ENCODE results near the gene C5AR1.
"Not testable (repeated sequence)": the region's sequence is repeated elsewhere in the genome, so short reads cannot be mapped to it uniquely, and the experiment has no call there.

The C5AR1 gene

DNA sequence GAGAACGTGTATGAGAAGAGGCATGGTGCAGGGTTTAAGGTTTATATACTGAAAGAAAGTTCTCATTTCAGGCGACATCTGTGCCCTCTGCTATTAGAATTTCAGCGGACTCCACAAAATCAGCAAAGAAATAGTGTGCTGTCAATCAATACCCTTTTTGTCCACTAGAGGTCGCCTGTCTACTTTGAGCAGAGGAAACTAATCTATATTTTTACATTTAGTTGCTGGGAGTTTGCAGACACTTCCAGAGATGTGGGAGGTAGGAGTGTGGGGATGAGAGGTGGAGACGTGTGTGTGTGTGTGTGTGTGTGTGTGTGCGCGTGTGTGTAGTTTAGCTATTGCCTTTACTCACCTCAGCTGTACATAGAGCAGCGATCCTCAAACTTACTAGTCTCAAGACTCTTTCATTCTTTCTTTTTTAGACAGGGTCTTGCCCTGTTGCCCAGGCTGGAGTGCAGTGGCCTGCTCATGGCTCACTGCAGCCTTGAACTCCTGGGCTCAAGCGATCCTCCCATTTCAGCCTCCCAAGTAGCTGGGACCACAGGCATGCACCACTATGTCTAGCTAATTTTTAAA is 25.2 kb upstream of the C5AR1 start:
- no peak for DNase-seq (ENCODE audit: low read depth)

DNA sequence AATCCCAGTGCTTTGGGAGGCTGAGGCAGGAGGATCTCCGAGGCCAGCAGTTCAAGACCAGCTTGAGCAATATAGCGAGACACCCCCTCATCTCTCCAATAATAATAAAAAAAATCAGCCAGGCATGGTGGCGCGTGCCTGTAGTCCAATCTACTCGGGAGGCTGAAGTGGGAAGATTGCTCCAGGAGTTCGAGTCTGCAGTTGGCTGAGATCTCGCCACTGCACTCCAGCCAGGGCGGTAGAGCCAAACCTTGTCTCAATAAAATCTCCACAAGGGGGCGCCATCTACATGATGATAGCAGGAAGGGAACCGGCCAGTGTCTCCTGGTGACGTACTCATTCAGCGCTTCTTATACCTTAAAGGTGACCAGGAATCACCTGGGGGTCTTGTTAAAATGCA is 13.6 kb upstream of the C5AR1 start:
- no peak for DNase-seq (ENCODE audit: low read depth)

DNA sequence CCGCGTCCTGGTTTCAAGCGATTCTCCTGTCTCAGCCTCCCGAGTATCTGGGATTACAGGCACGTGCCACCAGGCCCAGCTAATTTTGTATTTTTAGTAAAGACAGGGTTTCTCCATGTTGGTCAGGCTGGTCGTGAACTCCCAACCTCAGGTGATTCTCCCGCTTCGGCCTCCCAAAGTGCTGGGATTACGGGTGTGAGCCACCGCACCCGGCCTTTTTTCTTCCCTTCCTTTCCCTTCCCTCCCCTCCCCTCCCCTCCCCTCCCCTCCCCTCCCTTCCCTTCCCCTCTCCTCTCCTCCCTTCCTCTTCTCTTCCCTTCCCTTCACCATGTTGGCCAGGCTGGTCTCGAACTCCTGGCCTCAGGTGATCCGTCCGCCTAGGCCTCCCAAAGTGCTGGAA is 8.8 kb upstream of the C5AR1 start:
- not testable (repeated sequence) for DNase-seq (ENCODE audit: low read depth)

DNA sequence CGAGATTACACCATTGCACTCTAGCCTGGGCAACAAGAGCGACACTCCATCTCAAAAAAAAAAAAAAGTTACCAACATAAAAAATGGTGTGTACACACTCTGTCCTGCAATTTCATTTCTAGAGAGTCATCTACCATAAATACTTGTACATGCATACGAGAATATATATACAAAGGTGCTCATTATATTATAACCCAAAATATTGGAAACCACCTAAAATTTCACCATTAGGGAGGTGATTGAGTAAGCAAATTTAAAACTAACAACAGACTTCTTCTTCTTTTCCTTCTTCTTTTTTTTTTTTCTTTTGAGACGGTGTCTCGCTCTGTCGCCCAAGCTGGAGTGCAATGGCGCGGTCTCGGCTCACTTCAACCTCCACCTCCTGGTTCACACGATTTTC is 7.4 kb upstream of the C5AR1 start:
- no peak for DNase-seq (ENCODE audit: low read depth)

DNA sequence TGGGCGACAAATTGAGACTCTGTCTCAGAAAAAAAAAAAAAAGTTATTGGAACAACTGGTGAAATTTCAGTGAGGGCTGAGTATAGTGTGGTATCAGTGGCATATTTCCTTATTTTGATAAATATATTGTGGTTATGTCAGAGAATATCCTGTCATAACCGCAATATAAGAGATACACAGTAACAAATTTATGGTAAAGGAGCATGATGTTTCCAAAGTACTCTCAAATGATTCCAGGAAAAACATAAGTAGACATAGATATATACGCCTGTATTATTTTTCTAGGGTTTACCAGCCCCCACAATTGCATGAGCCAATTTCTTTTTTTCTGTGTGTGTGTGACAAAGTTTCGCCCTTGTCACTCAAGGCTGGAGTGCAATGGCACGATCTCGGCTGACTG is 5.7 kb upstream of the C5AR1 start:
- no peak for DNase-seq (ENCODE audit: low read depth)

DNA sequence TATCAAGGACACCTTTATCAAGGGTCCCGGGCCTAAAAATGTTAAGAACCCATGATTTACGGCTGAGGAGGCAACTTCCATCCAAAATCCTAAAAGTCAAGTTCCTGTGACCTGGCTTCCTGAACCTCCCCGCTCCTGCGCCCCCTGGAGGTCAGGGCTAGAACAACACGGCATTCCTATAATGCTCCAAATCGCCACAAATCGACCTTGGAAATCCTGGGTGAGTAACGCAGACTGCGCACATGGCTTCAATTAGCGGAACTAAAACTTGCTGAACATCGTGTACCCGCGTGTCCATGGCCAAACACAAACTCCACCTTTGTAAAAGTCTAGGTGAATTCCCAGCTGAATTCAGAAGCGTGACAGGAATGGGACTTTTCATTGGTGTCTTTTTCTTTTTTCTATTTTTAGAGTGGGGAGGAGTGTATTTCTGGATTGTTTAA is 4.3 kb upstream of the C5AR1 start:
- peak; percentile 67 for DNase-seq (ENCODE audit: low read depth)

DNA sequence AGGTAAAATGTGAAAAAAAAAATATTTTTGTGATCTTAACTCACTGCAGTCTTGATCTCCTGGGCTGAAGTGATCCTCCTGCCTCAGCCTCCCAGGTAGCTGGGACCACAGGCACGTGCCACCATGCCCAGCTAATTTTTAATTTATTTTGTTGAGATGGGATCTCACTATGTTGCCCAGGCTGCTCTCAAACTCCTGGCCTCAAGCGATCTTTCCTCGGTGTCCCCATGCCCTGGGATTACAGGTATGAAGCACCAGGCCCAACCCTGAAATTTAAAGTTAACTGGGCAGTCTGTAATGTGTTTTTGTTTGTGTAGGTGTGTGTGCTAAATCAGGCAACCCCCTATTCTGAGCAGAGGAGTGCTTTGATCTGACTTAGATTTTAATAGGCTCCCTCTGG is 3.4 kb upstream of the C5AR1 start:
- no peak for DNase-seq (ENCODE audit: low read depth)

DNA sequence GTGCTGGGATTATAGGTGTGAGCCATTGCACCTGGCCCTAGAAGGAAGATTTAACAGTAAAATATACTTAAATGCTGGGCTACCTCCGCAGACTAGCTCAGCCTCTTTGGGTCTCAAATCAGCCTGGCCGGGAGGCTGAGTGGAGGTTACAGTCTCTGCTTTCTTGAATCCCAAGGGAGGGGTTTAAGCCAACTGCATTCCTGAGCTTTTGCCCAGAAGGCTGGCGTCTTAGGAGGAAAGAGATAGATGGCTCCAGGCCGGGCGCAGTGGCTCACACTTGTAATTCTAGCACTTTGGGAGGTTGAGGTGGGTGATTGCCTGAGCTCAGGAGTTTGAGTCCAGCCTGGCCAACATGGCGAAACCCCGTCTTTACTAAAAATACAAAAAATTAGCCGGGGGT is 623 bp upstream of the C5AR1 start:
- no peak for DNase-seq (ENCODE audit: low read depth)

DNA sequence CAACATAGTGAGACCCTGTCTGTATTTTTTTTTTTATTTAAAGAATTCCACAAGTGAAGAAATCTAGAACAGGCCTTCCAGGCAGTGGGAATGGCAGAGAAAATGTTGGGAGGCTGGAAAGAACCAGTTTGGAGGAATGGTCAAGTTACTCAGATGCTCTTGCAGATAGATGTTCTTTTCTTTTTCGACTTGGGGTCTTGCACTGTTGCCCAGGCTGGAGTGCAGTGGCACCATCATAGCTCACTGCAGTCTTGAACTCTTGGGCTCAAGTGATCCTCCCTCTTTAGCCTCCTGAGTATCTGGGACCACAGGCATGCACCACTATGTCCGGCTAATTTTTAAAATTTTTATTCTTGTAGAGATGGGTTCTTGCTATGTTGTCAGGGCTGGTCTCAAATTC is 662 bp downstream of the C5AR1 start:
- DNase-seq (ENCODE audit: low read depth): no peak

DNA sequence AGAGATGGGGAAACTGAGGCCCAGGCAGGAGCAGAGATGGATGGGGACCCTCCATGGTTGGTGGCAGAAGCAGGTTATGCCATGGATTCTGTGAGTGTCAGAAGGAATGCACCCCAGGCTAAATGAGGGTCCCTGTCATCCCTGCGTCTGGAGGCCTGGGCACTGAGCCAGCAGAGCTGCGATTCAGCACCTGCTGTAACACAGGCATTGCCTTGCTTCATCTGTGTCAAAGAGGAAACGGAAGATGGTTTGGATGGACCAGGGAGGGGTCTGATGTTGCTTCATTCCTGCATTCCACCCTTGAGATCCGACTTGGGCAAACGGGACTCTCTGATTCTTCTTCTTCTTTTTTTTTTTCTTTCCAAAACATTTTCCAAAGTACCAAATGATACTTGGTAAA is 1.2 kb downstream of the C5AR1 start:
- no peak for DNase-seq (ENCODE audit: low read depth)

DNA sequence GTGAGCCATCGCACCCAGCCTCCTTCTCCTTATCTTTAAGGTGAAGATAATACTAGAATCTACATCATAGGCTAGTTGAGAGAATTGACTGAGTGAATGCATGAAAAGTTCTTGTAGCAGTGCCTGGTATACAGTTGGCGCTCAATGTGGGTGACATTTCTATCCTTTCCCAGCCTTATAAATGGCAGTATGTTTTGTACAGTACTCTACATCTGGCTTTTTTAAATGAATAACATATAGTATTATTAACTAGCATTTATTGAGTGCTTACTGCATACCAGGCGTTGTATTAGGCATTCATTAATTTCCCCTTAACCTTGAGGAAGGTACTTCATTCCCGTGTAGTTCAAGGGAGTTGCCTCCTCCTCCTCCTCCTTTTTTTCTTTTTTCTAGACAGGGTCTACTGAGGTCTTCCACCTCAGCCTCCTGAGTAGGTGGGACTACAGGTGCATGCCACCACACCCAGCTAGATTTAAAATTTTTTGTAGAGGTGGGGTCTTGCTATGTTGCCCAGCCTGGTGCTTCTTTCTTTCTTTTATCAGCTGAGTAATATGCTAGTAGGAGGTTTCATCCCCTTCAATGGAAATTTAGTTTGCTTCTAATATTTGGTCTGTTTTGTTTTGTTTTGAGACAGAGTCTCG is 2.8 kb downstream of the C5AR1 start:
- no peak for DNase-seq (ENCODE audit: low read depth)

DNA sequence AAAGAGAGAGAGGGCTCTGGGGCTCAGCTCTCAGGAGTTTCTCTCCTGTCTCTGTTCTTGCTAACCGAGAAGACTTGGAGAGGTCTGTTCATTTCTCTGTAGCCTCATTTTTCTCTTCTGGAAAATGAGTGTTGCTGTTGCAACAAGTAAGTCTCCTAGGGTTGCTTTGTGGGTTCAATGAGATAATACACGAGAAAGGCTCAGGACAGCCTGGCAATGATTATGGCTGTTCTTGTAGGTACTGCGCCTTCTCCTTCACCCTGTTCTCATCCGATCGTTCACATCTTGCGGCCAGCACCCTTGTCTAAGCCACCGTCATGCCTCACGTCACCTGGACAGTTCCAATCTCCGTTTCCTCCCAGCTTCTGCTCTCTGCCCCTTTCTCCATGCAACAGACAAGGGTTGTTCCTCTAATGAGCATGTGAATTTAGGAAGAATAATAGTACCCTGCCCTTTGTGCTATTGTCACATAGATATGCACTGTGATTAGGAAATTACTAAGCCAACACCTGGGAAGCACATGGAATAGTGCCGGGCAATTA is 4.2 kb downstream of the C5AR1 start:
- DNase-seq (ENCODE audit: low read depth): no peak

DNA sequence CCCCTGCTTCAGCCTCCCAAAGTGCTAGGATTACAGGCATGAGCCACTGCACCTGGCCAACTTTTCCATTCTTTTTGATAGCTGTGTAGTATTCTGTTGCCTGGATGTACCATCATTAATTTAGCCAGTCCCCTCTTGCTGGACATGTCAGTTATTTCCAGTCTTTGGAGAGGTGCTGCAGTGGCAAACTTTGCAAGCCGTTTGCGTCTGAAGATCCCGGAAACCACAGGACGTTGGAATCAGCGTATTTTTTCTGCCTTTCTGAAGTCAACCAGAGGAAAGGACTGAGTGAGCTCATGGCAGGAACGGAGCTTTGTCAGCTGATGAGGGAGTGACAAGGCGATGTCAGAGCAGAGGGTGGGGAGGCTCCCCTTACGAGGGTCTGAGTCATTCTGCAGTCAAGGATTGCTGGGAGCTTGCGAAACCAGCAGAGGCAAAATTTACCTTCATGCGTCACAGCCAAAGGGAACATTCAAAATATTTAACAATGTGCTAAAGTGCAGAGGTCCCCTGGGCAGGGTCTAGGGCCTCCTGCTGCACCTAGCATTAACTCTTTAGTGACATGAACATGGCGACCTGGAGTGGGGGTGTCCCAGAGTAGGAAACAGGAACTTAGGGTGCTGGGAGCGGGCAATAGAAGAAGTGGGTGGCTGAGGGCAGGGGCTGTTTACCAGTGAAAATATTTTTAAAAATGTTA is 5.6 kb downstream of the C5AR1 start:
- peak; percentile 77 for DNase-seq (ENCODE audit: low read depth)

DNA sequence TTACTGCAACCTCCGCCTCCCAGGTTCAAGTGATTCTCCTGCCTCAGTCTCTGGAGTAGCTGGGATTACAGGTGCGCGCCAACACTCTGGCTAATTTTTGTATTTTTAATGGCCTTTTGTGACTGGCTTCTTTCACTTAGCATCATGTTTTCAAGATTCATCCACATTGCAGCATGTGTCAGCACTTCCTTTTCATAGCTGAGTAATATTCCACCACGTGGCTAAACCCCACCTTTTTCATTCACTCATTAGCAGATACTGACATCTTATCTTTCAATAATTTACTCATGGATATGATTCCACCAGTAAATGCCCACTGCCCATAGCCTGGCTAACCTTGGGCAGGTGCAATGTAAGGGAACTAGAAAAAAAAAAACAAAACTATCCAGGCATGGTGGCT is 6.9 kb downstream of the C5AR1 start:
- no peak for DNase-seq (ENCODE audit: low read depth)

DNA sequence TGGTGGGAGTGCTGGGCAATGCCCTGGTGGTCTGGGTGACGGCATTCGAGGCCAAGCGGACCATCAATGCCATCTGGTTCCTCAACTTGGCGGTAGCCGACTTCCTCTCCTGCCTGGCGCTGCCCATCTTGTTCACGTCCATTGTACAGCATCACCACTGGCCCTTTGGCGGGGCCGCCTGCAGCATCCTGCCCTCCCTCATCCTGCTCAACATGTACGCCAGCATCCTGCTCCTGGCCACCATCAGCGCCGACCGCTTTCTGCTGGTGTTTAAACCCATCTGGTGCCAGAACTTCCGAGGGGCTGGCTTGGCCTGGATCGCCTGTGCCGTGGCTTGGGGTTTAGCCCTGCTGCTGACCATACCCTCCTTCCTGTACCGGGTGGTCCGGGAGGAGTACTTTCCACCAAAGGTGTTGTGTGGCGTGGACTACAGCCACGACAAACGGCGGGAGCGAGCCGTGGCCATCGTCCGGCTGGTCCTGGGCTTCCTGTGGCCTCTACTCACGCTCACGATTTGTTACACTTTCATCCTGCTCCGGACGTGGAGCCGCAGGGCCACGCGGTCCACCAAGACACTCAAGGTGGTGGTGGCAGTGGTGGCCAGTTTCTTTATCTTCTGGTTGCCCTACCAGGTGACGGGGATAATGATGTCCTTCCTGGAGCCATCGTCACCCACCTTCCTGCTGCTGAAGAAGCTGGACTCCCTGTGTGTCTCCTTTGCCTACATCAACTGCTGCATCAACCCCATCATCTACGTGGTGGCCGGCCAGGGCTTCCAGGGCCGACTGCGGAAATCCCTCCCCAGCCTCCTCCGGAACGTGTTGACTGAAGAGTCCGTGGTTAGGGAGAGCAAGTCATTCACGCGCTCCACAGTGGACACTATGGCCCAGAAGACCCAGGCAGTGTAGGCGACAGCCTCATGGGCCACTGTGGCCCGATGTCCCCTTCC is 10.5 kb downstream of the C5AR1 start:
- no peak for DNase-seq (ENCODE audit: low read depth)

DNA sequence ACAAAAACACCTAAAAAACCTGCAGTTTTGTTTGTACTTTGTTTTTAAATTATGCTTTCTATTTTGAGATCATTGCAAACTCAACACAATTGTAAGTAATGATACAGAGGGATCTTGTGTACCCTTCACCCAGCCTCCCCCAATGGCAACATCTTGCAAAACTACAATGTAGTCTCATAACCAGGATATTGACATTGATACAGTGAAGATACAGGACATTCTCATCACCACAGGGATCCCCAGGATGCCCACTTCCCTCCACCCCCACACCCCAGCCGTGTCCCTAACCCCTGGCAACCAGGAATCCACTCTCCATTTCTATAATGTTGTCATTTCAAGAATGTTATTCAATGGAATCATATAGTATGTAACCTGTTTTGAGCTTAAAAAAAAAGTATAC is 12.0 kb downstream of the C5AR1 start:
- no peak for DNase-seq (ENCODE audit: low read depth)

DNA sequence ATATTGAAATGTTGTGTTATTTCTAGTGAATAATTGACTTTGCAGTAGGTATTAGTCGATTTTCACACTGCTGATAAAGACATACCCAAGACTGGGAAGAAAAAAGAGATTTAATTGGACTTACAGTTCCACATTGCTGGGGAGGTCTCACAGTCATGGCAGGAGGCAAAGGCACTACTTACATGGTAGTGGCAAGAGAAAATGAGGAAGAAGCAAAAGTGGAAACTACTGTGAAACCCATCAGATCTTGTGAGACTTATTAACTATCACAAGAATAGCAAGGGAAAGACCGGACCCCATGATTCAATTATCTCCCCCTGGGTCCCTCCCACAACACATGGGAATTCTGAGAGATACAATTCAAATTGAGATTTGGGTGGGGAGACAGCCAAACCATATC is 12.4 kb downstream of the C5AR1 start:
- DNase-seq (ENCODE audit: low read depth): no peak

DNA sequence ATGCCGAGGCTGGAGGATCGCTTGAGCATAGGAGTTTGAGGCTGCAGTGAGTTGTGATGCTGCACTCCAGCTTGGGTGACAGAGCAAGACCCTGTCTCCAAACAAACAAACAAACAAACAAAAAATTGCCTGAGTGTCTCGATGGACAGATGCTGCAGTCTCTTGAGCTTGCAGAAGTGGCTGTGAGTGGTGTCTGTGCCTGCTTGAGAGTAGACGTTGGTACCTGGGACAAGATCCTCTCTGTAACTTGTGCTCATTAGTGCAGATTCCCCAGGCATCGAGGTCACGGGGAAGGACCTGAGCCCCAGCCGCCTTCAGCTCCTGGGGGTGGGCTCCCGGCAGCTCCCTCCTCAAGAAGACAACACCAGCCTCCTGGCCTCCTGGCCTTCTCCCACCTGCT is 13.7 kb downstream of the C5AR1 start:
- DNase-seq (ENCODE audit: low read depth): no peak

DNA sequence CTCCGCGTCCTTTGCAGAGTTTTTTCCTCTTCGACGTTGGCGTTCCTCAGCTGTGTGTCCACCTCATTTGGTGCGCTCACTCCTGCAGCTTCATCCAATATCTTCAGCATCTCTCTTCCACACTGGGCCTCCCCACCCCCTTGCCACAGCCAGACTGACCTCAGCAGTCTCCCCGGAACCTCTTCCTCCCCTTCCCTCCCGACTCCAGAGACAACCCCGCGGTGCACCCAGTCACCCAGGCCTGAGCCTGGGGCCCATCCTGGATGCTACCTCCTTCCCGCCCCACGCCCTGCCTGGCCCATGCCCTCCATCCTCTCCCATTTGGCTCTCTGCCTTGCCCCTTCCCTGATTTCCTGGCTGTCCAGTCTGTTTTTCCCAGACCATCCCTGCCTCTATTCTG is 14.2 kb downstream of the C5AR1 start:
- no peak for DNase-seq (ENCODE audit: low read depth)

DNA sequence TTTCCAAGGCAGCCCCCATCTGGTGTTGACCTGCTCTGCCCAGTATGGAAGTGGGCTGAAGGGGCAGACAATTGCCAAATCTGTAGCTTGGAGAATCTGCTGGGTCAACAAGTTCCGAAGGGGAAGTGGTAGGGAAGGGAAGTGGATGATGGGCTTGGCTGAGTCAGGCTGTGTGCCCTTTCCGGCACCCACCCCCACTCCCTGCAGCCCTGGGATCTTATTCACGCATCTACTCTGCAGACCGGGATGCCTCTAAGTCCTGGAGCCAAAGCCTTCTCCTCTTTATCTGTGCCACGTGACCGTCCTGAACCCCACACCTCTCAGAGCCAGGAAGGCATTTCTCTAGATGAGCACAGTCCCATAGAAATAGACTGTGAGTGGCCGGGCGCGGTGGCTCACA is 14.8 kb downstream of the C5AR1 start:
- no peak for DNase-seq (ENCODE audit: low read depth)

DNA sequence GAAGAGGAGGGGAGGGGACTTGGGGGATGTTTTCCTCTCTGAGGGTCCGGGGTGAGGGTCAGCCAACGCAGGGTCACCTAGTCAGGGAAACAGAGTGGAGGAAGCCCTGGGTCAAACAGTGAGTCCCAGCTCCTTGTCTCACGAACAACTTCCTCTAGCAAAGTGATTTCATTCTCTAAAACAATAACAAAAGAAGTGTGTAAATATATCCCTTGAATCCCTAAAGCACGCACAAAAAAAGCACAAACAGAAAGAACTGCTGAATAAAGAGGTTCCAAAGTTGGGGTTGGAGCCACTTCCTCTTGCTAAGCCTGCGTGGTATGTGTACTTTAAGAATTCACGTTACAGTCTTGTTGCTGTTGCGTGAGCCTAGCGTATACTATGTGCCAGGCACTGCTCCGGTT is 20.8 kb downstream of the C5AR1 start:
- DNase-seq (ENCODE audit: low read depth): no peak

DNA sequence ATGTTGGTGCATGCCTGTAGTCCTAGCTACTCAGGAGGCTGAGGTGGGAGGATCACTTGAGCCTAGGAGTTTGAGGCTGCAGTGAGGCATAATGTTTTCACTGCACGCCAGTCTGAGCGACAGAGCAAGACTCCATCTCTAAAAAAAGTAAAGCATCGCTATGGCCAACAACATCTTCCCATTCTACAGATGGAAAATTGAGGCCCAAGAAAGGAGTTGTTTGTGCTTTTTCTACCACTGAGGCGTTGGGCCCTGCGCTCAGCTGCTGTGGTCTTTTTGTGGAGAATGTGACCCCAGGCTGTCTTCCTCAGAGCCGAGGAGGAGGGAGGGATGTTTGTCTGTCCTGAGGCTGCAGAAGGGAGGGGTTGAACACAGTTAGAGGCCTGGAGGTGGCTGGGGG is 21.8 kb downstream of the C5AR1 start:
- DNase-seq (ENCODE audit: low read depth): no peak
